ENCODE data around the gene PREB.

DNA sequence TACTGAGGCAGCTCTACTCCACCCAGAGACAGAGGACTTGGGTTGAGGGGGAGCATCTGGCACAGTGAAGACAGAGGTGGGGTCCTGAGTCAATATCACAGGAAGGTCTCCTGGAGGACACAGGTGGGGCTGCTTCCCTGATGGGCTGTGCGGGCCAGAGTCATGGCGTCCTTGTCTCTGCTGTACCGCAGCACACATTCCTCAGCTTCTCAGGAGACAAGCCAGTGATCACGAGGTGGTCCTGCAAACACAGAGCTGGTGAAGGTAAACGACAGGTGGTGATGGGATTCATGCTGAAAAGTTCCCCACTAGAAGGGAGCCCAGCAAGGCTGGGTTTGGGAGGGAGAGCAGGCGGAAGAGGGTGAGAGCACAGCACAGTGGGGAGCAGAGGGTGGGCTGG lies 24.0 kb upstream of the PREB start:
- TF ChIP-seq, protein P1, sequence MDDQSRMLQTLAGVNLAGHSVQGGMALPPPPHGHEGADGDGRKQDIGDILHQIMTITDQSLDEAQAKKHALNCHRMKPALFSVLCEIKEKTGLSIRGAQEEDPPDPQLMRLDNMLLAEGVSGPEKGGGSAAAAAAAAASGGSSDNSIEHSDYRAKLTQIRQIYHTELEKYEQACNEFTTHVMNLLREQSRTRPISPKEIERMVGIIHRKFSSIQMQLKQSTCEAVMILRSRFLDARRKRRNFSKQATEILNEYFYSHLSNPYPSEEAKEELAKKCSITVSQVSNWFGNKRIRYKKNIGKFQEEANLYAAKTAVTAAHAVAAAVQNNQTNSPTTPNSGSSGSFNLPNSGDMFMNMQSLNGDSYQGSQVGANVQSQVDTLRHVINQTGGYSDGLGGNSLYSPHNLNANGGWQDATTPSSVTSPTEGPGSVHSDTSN (IDR thresholded peaks at IDR 0.05): no peak
- TF ChIP-seq, protein P2, sequence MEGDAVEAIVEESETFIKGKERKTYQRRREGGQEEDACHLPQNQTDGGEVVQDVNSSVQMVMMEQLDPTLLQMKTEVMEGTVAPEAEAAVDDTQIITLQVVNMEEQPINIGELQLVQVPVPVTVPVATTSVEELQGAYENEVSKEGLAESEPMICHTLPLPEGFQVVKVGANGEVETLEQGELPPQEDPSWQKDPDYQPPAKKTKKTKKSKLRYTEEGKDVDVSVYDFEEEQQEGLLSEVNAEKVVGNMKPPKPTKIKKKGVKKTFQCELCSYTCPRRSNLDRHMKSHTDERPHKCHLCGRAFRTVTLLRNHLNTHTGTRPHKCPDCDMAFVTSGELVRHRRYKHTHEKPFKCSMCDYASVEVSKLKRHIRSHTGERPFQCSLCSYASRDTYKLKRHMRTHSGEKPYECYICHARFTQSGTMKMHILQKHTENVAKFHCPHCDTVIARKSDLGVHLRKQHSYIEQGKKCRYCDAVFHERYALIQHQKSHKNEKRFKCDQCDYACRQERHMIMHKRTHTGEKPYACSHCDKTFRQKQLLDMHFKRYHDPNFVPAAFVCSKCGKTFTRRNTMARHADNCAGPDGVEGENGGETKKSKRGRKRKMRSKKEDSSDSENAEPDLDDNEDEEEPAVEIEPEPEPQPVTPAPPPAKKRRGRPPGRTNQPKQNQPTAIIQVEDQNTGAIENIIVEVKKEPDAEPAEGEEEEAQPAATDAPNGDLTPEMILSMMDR (IDR thresholded peaks at IDR 0.05): no peak
- no peak for TF ChIP-seq SMC3 (IDR thresholded peaks at IDR 0.05)
- no peak for TF ChIP-seq NR3C1 (IDR thresholded peaks at IDR 0.05)
- TF ChIP-seq CBX2 (IDR thresholded peaks at IDR 0.05; ENCODE audit: borderline replicate concordance, low read depth): no peak
- no peak for TF ChIP-seq KDM1A (IDR thresholded peaks at IDR 0.05; ENCODE audit: low read depth)
